ENCODE measurements around the gene DBH.
A peak's percentile ranks its signal among the peaks of the same experiment; 100 is the strongest.
"Not testable (repeated sequence)": the region's sequence is repeated elsewhere in the genome, so short reads cannot be mapped to it uniquely, and the experiment has no call there.

Gene DBH

DNA sequence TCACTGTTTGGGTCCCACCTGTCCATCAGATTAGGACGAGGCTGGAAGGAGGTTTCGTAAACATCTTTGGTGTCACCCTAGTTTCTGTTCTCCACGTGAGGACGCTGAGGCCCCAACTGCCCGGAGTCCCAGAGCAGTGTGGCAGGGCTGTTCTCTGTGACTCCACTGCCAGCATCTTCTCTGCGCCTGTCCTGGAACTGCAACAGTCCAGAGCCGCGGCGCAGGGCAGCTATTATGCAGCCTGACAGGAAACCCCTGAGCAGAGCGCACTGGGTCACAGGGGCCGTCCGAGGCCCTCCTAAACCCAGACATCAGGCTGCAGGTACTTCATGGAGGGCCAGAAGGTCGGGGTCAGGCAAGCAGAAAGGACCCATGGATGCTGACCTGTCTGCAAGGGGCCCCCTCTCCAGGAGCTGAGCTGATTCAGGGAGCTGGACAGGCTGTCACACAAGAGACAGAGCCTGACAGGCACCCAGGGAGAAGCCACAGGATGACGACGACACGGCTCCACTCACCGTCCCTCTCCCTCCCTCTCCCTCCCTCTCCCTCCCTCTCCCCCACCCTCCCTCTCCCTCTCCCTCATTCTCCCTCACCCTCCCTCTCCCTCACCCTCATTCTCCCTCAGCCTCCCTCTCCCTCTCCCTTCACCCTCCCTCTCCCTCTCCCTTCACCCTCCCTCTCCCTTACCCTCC lies 31.7 kb downstream of the DBH start:
- H3K9me3 ChIP-seq (ENCODE audit: insufficient read depth, low read length): no peaks in the 10 kb centered on the region
- no peaks in the 10 kb centered on the region for H3K36me3 ChIP-seq (ENCODE audit: insufficient read depth, insufficient read length, low read length)
- no peak for TF ChIP-seq ZNF274 (IDR thresholded peaks at IDR 0.05; ENCODE audit: low read depth, low read length)
- TF ChIP-seq SUZ12 (IDR thresholded peaks at IDR 0.05; ENCODE audit: extremely low read depth, insufficient read depth, insufficient read length): no peak
- no peak for TF ChIP-seq YY1 (IDR thresholded peaks at IDR 0.05; ENCODE audit: insufficient read depth, insufficient read length)
- DNase-seq (ENCODE audit: low read depth, low spot score): no peak
- no peaks in the 10 kb centered on the region for H3K27me3 ChIP-seq (ENCODE audit: insufficient read depth, insufficient read length)
- peaks cover 13% of the 10 kb centered on the region for H3K4me1 ChIP-seq (ENCODE audit: insufficient read depth, insufficient read length)
- H3K9ac ChIP-seq (ENCODE audit: insufficient read length, low read depth): no peak overlapping the region
- H3K4me3 ChIP-seq (ENCODE audit: insufficient read length, low read depth): no peak overlapping the region

DNA sequence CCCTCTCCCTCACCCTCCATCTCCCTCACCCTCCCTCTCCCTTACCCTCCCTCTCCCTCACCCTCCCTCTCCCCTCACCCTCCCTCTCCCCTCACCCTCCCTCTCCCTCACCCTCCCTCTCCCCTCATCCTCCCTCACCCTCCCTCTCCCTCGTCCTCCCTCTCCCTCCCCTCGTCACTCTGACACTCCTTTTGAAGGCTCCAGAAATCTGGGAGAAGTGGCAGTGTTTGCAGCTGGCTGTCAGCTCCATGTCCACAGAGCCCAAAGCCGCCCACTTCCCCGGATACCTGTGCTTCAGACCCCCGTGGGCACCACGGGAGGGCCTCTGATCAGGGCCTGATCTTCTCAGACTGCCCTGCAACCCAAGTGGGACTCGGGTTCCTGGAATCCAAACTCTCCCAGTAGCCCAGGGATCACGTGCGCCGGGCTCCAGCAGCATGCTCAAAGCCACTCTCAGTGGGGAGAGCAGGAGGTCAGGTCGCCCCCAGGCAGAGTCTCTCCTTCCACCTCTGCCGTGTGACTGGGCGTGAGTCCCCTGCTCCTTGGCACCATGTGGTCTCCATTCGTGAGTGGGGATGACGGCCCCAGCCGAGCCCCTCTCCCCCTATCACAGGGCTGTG lies 33.1 kb downstream of the DBH start:
- DNase-seq (ENCODE audit: low read depth, low spot score): no peak
- Histone ChIP-seq H3K27me3 (ENCODE audit: insufficient read depth, insufficient read length) (no peaks in the 10 kb centered on the region), H3K9me3 (ENCODE audit: insufficient read depth, low read length) (no peaks in the 10 kb centered on the region), H3K4me1 (ENCODE audit: insufficient read depth, insufficient read length) (peaks cover 17% of the 10 kb centered on the region), H3K9ac (ENCODE audit: insufficient read length, low read depth) (no peak overlapping the region), H3K36me3 (ENCODE audit: insufficient read depth, insufficient read length, low read length) (no peaks in the 10 kb centered on the region), H3K4me3 (ENCODE audit: insufficient read length, low read depth) (no peak overlapping the region)
- TF ChIP-seq SUZ12 (IDR thresholded peaks at IDR 0.05; ENCODE audit: extremely low read depth, insufficient read depth, insufficient read length): no peak
- TF ChIP-seq YY1 (IDR thresholded peaks at IDR 0.05; ENCODE audit: insufficient read depth, insufficient read length): no peak
- TF ChIP-seq ZNF274 (IDR thresholded peaks at IDR 0.05; ENCODE audit: low read depth, low read length): no peak

DNA sequence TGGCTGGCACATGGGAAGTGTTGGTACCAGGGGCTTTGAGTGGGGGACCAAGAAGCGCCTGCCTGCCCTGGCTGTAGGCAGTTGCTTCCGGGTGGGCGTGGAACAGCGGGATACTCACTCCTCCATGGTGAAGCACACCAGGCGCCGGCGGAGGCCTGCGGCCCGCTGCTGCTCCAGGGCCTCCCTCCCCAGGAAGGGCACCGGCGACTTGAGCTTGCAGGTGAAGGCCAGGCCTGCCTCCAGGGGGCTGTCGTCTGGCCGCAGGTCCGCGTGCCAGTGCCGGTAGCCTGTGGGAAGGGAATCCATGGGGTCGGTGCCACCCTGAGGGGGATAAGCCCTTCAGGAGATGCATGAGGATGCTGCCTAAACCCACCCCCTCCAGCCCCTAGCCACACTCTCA lies 34.3 kb downstream of the DBH start:
- H3K36me3 ChIP-seq (ENCODE audit: insufficient read depth, insufficient read length, low read length): no peaks in the 10 kb centered on the region
- no peak for TF ChIP-seq SUZ12 (IDR thresholded peaks at IDR 0.05; ENCODE audit: extremely low read depth, insufficient read depth, insufficient read length)
- TF ChIP-seq YY1 (IDR thresholded peaks at IDR 0.05; ENCODE audit: insufficient read depth, insufficient read length): no peak
- TF ChIP-seq ZNF274 (IDR thresholded peaks at IDR 0.05; ENCODE audit: low read depth, low read length): no peak

DNA sequence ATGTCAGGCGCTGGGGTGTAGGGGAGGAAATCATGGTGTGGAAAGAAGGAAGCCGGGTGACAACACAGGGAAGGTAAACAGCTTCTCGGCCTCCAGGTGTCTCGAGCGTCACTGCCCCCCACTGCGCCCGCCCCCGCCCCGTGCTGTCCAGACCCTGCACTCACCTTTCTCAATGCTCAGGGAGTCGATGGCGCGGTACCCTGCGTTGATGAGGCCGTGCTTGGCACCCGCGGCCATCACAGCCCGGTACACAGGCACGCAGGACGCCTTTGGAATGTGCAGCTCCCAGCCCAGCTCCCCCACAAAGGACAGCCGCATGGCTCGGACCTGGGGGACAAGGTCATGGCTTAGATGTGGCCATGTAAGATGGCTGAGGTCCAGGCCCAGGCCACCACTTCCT lies 35.2 kb downstream of the DBH start:
- no peak overlapping the region for H3K9ac ChIP-seq (ENCODE audit: insufficient read length, low read depth)
- H3K9me3 ChIP-seq (ENCODE audit: insufficient read depth, low read length): no peaks in the 10 kb centered on the region
- DNase-seq (ENCODE audit: low read depth, low spot score): no peak
- no peaks in the 10 kb centered on the region for H3K36me3 ChIP-seq (ENCODE audit: insufficient read depth, insufficient read length, low read length)
- H3K4me3 ChIP-seq (ENCODE audit: insufficient read length, low read depth): no peak overlapping the region
- H3K4me1 ChIP-seq (ENCODE audit: insufficient read depth, insufficient read length): peaks cover 20% of the 10 kb centered on the region
- H3K27me3 ChIP-seq (ENCODE audit: insufficient read depth, insufficient read length): no peaks in the 10 kb centered on the region
- no peak for TF ChIP-seq YY1 (IDR thresholded peaks at IDR 0.05; ENCODE audit: insufficient read depth, insufficient read length)
- TF ChIP-seq ZNF274 (IDR thresholded peaks at IDR 0.05; ENCODE audit: low read depth, low read length): no peak
- TF ChIP-seq SUZ12 (IDR thresholded peaks at IDR 0.05; ENCODE audit: extremely low read depth, insufficient read depth, insufficient read length): no peak

More for the DNA sequence above, 34.3 kb downstream of the DBH start:
- Histone ChIP-seq H3K9ac (ENCODE audit: insufficient read length, low read depth) (no peak overlapping the region), H3K4me1 (ENCODE audit: insufficient read depth, insufficient read length) (peaks cover 20% of the 10 kb centered on the region), H3K27me3 (ENCODE audit: insufficient read depth, insufficient read length) (no peaks in the 10 kb centered on the region), H3K9me3 (ENCODE audit: insufficient read depth, low read length) (no peaks in the 10 kb centered on the region), H3K4me3 (ENCODE audit: insufficient read length, low read depth) (no peak overlapping the region)
- DNase-seq (ENCODE audit: low read depth, low spot score): no peak

DNA sequence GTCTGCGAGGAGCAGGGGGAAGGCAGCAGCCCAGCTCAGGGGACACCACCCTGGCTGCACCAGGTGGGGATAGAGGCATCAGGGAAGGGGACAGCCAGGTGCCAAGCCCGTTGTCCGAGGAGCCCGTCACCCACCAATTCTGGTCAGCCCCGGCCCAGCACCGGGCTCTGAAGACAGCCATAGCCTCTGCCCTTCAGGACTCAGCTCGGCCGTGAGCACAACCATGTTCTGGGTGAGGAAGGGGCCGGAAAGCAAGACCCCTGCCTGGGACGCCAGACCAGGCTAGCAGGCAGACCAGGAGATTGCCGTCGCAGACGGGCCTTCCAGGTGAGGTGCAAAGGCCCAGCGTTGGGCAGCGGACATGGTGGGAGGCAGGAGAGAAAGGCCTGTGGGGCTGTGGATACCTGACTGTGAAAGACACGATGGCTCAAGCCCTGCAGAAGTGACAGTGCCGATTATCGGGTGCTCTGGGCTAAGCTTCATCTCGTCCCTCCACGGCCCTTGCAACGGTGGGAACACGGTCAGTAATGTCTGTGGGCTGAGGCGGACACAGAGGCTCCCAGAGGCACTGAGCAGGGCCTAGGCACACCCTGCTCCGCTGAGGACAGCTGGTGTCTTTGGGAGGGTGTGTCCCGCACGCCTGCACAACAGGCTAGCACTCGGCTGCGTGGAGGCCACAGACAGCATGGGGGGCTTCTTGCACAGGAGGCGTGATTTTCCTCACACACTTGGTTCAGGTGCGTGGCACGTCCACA lies 36.5 kb downstream of the DBH start:
- Histone ChIP-seq H3K9ac (ENCODE audit: insufficient read length, low read depth) (peak overlapping the region; percentile 3), H3K4me3 (ENCODE audit: insufficient read length, low read depth) (no peak overlapping the region), H3K9me3 (ENCODE audit: insufficient read depth, low read length) (no peaks in the 10 kb centered on the region), H3K27me3 (ENCODE audit: insufficient read depth, insufficient read length) (no peaks in the 10 kb centered on the region), H3K36me3 (ENCODE audit: insufficient read depth, insufficient read length, low read length) (no peaks in the 10 kb centered on the region), H3K4me1 (ENCODE audit: insufficient read depth, insufficient read length) (peaks cover 20% of the 10 kb centered on the region)
- TF ChIP-seq YY1 (IDR thresholded peaks at IDR 0.05; ENCODE audit: insufficient read depth, insufficient read length) (no peak), SUZ12 (IDR thresholded peaks at IDR 0.05; ENCODE audit: extremely low read depth, insufficient read depth, insufficient read length) (no peak), ZNF274 (IDR thresholded peaks at IDR 0.05; ENCODE audit: low read depth, low read length) (no peak)
- no peak for DNase-seq (ENCODE audit: low read depth, low spot score)

DNA sequence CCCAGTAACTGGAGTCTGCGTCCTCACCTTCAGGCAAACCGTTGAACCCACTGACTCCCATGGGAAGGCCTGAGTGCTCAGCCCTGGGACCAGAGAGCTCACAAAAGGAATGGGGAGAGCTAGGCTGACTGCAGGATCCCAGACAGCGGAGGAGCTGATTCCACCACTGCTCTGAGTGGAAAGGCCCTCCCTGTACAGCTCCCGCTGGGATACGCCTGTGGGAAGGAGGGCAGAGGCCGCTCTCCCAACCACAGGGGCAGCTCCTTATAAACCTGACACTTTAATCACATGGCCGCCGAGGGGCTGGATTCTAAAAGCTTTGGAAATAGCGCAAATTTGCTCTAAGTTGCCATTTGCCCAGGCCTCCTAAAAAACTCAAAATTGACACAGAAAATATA lies 37.1 kb downstream of the DBH start:
- no peak overlapping the region for H3K4me3 ChIP-seq (ENCODE audit: insufficient read length, low read depth)
- TF ChIP-seq ZNF274 (IDR thresholded peaks at IDR 0.05; ENCODE audit: low read depth, low read length): no peak
- TF ChIP-seq SUZ12 (IDR thresholded peaks at IDR 0.05; ENCODE audit: extremely low read depth, insufficient read depth, insufficient read length): no peak
- no peak for TF ChIP-seq YY1 (IDR thresholded peaks at IDR 0.05; ENCODE audit: insufficient read depth, insufficient read length)
- H3K9ac ChIP-seq (ENCODE audit: insufficient read length, low read depth): no peak overlapping the region
- no peaks in the 10 kb centered on the region for H3K9me3 ChIP-seq (ENCODE audit: insufficient read depth, low read length)
- no peaks in the 10 kb centered on the region for H3K27me3 ChIP-seq (ENCODE audit: insufficient read depth, insufficient read length)
- H3K36me3 ChIP-seq (ENCODE audit: insufficient read depth, insufficient read length, low read length): no peaks in the 10 kb centered on the region
- DNase-seq (ENCODE audit: low read depth, low spot score): no peak
- H3K4me1 ChIP-seq (ENCODE audit: insufficient read depth, insufficient read length): peaks cover 20% of the 10 kb centered on the region

DNA sequence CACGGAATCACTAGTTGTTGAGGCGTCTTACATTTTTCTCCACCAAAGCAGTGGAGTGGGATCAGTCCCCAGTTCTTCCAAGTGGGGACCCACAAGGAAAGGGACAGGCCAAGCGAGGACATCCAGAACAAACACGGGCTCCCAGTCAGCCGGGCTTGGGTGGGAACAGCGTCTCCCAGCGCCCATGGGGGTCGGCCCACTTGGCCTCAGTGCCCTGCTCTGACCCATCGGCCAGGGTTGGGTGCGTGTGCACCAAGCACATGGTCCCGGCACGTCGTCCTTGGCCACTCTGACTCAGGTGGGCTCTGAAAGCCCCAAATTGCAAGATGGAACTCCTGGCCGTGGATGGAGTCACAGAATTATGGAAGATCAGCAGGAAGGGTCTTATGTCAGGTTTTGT lies 37.9 kb downstream of the DBH start:
- peaks cover 20% of the 10 kb centered on the region for H3K4me1 ChIP-seq (ENCODE audit: insufficient read depth, insufficient read length)
- H3K27me3 ChIP-seq (ENCODE audit: insufficient read depth, insufficient read length): no peaks in the 10 kb centered on the region
- H3K9me3 ChIP-seq (ENCODE audit: insufficient read depth, low read length): no peaks in the 10 kb centered on the region
- DNase-seq (ENCODE audit: low read depth, low spot score): no peak
- H3K4me3 ChIP-seq (ENCODE audit: insufficient read length, low read depth): no peak overlapping the region
- no peaks in the 10 kb centered on the region for H3K36me3 ChIP-seq (ENCODE audit: insufficient read depth, insufficient read length, low read length)
- H3K9ac ChIP-seq (ENCODE audit: insufficient read length, low read depth): no peak overlapping the region
- TF ChIP-seq ZNF274 (IDR thresholded peaks at IDR 0.05; ENCODE audit: low read depth, low read length): no peak
- no peak for TF ChIP-seq YY1 (IDR thresholded peaks at IDR 0.05; ENCODE audit: insufficient read depth, insufficient read length)
- TF ChIP-seq SUZ12 (IDR thresholded peaks at IDR 0.05; ENCODE audit: extremely low read depth, insufficient read depth, insufficient read length): no peak

DNA sequence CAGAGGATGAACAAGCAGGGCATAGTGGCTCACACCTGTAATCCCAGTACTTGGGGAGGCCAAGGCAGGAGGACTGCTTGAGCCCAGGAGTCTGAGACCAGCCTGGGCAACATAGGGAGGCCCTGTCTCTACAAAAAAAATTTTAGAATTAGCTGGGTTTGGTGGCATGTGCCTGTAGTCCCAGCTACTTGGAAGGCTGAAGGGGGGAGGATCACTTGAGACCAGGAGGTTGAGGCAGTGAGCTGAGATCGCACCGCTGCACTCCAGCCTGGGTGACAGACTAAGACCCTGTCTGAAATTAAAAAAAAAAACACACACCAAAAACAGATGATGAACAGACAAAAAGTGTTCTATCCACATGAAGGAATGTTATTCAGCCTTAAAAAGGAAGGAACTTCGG lies 39.6 kb downstream of the DBH start:
- not testable (repeated sequence) for H3K36me3 ChIP-seq (ENCODE audit: insufficient read depth, insufficient read length, low read length); H3K9me3 ChIP-seq (ENCODE audit: insufficient read depth, low read length); H3K4me3 ChIP-seq (ENCODE audit: insufficient read length, low read depth); H3K9ac ChIP-seq (ENCODE audit: insufficient read length, low read depth); DNase-seq (ENCODE audit: low read depth, low spot score); H3K27me3 ChIP-seq (ENCODE audit: insufficient read depth, insufficient read length)
- peaks cover 18% of the 10 kb centered on the region for H3K4me1 ChIP-seq (ENCODE audit: insufficient read depth, insufficient read length)

All from NT2/D1 (cell line).